HG03280 (cell line): ENCODE measurements around the gene PAWR.
A peak's percentile ranks its signal among the peaks of the same experiment; 100 is the strongest.

Source experiments
- ATAC-seq: cut with Tn5 transposase; IDR thresholded peaks from one replicate; pipeline ENCODE4 v1.9.1; 2021; ENCODE audit warnings: mild to moderate bottlenecking, moderate library complexity; ENCODE audit not compliant: unreplicated experiment

The PAWR gene, protein sequence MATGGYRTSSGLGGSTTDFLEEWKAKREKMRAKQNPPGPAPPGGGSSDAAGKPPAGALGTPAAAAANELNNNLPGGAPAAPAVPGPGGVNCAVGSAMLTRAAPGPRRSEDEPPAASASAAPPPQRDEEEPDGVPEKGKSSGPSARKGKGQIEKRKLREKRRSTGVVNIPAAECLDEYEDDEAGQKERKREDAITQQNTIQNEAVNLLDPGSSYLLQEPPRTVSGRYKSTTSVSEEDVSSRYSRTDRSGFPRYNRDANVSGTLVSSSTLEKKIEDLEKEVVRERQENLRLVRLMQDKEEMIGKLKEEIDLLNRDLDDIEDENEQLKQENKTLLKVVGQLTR

DNA sequence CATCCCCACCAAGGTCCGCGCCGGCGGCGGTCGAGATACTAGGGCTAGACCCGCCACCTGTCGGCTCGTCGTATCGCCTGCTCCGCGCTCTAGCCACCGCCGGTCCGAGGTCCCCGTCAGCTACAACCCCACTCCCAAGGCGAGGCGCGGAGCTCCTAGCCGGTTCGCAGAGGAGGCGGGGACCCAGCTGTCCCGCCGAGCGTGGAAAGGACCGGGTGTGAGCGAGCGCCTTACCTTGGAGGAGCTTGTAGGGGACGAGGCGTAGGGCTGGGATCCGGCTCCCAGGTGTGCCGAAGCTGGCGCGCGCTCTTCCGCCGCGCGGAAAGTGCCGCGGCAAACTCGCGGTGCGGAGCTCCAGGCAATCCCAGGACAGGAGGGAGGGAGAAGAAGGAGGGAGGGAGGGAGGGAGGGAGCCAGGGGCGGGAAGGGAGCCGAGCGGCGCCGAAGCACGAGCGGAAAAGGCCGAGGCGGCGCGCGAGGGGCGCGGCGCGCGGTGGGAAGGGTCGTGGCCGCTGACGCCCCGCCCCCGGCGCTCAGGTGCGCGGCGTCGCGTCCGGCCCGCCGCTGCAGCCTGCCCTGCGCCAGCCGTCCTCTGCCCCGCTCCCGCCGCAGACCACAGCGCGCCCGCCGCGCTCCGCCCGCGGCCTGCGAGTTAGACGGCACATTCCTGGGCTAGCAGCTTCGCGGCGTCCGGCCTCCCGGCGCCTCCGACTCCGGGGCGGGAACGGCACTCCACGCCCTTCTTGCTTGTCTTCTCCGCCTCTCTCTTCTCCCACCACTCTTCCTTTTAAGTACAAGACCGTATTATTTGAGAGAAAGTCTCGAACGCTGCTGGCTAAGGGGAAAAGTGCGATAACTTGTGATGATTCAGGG lies at the start of gene PAWR:
Gene PAWR, minus strand, starts transcription at position 327 of the 873 bp plus-strand sequence. CDS start 720 bp downstream, outside the sequence.
- ATAC-seq, result peak; percentile 71

DNA sequence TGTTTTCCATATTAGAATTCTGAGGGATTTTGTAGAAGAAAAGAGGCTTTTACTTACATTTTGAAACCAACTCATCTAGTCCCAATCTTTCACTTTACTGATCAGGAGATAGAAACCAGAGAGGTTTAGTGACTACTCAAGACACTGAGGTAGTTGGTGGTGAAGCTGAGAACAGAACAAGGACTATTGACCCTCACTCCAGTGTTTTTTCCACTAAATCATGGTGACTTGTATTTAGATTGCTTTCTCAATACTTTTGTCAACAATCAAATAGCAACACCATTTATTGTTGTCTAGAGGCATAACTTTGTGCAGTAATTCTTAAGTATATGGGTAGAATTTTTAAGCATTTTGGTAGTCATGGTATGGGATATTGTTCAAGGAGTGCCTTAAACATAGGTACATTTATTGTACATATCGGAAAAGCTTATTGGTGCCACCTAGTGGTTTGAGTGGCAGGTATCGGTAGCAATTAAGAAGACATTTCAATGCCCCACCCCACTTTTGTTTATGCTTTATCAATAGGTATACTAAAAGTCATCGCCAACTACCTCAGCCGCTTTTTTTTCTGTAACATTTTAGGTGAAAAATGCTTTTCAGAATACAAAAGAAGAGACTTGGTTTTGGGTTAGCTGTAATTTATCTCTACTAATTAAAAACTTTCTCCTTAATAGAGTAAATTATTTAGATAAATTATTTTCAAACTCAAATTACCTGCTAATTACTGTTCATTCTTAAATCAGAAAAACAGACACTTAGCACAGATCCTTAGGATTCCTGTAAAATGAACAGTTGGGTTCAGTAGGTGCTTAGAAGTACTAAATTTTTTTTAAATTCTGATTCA lies 47.3 kb upstream of the PAWR start:
- ATAC-seq, result peak; percentile 90

DNA sequence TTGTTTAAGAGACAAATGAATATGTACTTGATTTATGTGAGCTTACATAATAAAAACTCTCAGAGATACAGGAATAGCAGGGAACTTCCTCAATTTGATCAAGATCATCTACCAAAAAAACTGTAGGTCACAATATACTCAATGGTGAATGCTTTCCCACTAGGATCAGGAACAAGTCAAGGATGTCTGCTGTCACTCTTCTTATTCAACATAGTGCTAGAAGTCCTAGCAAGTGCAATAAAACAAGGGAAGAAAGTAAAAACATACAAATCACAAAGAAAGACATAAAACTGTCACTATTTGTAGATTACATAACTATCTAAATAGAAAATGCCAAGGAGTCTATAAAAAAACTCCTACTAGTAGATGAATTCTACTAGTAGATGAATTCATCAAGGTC lies 41.9 kb upstream of the PAWR start:
- no peak for ATAC-seq

DNA sequence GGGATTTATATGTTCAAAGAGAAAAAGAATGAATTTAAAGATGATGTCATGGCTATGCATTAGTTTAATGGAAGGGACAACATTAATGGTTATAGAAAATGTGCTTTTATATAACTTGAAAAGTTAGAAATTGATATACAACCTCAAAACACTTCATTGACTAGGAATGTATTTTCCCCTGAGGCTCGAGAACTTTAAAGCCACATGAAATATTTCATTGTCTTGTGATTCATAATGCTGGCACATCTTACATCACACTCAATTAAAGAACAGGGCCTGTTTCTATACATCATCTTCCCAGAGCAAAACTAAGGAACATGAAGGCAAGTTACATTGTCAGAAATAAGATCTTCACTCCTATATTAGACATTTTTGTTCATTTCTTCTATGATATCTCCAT lies 35.2 kb upstream of the PAWR start:
- ATAC-seq, result no peak

DNA sequence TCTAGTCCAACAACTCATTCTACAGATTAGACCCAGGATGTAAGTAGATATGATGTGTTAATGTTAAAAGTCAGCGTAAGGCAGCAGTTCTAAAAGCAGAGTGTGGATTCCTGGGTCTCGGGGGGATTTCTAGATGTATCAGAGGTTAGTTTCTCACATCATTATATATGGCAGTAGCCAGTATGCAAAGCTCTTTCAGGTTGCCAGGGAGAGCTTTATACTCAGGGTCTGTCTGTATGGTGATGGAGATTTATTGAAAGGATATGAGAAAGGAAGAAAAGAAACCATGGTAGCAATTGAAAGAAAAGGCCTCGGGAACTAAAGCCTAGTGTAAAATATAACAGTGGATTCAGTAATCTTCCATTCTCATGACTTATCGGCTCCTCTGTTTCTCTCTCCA lies 26.2 kb upstream of the PAWR start:
- ATAC-seq, result no peak

DNA sequence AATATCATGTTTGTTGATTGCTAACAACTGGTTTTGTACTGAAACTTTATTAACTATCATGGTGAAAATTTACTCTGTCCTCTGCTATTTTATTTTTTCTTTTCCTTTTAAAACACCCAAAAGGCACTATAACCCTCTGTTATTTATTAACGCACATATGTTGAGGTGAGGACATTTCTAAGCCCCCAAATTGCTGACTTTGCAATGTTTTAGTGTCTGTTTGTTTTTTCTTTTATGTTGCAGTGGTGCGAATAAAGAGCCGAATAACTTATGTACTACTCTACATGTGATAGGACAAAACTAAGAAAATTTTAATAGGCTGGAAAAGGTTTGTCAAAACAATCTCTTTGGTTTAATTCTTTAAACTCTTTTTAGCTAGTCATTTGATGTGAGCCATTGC lies 24.5 kb upstream of the PAWR start:
- no peak for ATAC-seq

DNA sequence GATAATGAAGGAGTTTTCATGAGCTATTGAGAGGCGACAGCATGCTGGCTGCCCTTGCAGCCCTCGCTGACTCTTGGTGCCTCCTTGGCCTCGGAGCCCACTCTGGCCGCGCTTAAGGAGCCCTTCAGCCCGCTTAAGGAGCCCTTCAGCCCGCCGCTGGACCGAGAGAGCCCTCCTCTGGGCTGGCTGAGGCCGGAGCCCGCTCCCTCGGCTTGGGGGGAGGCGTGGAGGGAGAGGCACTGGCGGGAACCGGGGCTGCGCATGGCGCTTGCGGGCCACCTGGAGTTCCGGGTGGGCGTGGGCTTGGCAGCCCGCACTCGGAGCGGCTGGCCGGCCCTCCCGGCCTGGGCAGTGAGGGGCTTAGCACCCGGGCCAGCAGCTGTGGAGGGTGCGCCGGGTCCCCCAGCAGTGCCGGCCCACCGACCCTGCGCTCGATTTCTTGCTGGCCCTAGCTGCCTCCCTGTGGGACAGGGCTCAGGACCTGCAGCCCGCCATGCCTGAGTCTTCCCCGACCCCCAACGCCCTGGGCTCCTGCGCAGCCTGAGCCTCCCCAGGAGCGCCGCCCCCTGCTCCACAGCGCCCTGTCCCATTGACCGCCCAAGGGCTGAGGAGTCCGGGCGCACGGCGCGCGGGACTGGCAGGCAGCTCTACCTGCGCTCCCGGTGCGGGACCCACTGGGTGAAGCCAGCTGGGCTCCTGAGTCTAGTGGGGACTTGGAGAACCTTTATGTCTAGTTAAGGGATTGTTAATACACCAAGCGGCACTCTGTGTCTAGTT lies 20.1 kb upstream of the PAWR start:
- ATAC-seq, result no peak

DNA sequence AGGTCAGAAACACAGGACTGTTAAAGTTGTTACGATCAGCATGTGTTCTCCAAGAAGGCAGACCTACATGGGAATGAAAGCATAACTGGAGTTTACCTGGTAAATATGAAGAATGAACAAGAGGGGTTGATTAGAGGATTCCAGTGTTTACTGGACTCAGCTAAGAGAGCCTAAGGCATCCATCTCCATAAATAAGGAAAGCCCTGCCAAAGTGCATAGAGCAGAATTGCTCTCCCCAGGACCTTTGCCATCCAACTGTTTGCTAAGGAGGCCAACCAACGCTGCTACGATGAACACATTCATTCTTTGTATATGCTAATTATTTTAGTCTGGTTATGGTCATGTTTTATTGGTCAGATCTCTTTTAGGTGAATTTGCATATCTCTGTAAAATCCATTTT lies 17.1 kb upstream of the PAWR start:
- ATAC-seq, result no peak

DNA sequence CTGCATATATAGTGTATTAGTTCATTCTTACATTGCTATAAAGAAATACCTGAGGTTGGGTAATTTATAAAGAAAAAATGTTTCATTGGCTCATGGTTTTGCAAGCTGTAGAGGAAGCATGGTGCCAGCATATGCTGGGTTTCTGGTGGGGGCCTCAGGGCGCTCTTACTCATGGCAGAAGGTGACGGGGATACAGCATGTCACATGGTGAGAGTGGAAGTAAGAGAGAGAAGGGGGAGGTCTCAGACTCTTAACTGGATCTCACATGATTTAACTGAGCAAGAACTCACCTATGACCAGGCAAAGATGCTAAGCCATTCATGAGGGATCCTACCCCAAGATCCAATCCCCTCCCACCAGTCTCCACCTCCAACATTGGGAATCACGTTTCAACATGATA lies 15.9 kb upstream of the PAWR start:
- ATAC-seq, result no peak

DNA sequence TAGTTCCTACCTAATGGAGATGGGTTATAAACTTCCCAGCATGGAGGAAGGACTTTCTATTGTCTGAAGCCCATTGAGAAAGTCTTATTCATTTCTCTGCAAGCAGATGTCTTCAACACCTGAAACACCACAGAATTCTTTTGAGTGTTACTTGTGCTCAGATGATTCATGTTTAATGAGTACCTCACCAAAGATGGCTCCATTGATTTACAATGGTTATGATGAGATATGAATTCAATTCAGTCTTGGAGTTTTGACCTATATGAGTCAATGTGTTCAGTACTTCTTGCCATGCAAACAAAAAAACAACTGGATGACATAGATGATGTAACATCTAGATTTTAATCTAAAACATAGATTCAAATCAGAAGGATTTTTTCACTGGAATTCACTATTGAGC lies 15.4 kb upstream of the PAWR start:
- no peak for ATAC-seq

DNA sequence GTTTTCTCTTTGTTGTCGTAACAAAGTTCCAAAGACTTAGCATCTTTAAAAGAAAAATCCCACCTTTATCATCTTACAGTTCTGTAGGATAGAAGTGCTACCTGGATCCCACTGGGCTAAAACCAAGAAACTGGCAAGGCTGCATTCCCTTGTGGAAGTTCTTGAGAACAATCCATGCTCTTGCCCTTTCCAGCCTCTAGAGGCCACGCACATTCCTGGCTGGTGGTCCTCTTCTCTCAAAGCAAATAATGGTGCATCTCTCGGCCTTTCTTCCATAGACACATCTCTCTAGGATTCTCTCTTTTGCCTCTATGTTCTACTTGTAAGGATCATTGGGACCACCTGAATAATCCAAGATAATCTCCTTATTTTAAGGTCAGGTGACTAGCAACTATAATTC lies 8.2 kb upstream of the PAWR start:
- no peak for ATAC-seq

DNA sequence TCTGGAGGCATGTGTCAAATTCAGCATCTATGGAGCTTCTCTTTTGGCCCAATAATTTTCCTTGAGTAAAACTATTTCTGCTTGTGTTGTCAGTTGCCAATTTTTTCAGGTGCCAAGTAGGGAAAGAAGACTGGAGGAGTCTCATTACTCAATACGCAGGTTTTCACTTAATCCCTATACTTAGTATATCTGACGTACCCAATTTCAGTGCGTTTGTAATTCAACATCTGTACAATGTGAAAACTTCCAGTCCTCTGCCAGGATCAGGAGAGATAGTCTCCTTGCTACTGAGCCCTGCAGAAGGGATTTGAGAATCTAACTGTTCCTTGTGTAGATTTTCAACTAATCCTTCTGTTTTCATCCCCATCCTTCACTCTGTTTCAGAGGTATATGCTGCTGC lies 5.7 kb upstream of the PAWR start:
- ATAC-seq, result no peak

DNA sequence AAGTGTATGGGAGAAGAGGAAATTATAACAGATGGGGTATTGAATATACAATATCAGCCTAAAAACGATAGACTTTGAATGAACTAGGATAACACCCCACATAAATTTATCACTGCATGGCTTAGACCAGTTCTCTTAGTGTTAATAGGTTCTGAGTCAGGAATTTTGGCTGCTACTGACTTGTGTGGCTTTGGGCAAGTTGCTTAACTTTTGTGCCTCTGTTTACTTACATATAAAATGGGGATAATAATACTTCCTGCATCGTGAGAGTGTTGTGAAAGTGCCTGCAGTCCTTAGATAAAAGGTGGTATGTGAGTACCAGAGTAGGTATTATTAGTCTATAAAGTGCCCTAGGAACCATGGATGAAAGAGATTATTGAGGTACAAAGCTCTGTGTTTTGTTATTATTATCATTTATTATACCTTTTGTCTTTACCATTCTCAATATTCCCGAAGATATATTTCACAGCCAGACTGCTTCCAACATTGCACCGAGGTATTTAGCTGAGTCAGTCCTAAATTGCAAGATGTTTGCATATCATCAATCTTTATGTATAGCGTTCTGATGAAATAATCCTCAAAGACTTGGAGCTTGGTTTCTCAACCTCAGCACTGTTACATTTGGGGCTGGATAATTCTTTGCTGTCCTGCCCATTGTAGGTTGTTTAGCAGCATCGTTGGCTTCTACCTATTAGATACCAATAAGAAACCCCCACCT lies 2.3 kb upstream of the PAWR start:
- ATAC-seq, result no peak

DNA sequence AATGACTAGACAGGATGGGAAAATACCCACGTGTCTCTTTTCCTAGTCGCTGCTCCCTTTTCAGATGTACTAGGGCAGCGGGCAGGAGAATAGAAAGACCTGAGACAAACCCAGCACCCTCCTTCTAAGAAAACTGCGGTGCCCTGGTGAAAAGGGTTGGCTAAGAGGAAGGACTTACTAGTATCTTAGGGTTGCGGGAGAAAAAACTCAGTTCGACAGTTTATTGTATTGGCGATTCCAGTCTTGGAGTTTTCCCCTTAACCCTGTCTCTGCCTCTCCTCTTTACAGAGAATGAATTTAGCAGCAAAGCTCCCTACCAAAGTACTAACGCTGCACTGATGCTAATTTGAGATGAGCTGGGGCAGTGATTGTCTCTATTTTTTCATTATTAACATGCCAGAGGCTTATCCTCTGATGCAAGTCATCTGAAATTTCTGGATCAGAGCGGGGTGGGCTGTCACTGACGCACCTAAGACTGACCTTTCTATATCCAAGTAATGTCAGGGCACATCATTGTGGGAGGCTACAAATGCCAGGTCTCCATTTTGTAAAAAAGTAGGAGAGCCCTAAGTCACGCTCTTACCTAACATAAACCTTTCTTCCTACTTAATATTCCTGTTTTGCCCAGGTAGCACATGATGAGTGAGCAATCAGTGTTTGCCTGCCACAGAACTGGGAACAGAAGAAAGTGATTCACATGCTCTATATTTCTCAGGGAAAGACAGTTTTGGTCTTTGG lies 916 bp upstream of the PAWR start:
- no peak for ATAC-seq

DNA sequence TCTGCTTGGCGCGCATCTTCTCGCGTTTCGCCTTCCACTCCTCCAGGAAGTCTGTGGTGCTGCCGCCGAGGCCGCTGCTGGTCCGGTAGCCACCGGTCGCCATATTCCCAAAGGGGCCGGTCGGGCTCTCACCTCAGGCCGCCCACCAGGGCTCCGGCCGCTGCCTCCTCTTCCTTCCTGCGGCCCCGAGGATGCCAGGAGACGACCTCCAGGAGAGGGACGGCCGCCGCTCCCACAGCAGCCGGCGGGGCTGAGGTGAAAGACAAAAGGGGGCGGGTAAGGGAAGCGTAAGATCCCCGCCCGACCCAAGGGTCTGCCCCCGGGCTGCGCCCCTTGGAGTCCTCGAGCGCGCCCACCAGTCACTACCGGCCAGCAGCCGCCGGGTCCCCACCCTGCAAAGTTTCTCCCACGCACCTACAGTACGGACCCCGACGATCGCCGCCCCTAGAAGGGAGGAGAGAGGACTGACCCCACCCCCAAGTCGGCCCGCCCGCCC lies 574 bp downstream of the PAWR start:
- peak; percentile 24 for ATAC-seq

DNA sequence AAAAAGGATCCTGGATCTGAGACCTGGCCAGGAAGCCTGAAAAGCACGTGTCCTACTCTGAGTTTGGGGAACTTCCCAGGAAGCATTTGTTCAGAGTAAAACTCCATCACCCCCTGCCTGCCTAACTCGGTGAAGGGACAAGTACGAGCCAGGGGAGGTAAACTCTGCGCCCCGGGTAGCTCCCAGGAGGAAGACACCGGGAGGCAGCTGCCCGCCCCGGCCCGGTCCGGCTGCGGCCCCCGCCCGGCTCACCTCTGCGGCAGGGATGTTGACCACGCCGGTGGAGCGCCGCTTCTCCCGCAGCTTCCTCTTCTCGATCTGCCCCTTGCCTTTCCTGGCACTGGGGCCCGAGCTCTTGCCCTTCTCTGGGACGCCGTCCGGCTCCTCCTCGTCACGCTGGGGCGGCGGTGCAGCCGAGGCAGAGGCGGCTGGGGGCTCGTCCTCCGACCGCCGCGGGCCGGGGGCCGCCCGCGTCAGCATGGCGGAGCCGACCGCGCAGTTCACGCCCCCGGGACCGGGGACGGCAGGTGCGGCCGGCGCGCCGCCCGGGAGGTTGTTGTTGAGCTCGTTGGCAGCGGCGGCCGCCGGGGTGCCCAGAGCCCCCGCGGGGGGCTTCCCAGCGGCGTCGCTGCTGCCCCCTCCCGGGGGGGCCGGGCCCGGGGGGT lies 1.2 kb downstream of the PAWR start:
- peak; percentile 29 for ATAC-seq

DNA sequence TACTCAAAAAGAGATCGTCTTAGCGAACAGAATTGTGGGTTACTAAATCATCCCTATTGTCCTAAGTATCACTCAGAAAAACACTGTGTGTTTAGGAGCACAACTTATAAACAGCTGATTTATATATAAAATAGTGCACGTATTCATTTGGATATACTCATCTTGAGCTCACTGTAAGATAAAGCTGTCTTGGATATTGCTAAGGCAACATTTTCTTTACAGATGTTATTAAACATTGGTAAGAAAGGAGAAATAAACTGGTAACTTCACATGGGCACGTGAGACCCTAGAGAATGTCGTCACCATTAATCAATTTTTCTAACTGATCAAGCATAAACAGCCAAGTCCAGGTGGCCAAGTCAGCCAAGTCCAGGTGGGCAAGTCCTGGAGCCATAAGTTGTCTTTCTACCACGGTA lies 1.7 kb downstream of the PAWR start:
- ATAC-seq, result peak; percentile 0

DNA sequence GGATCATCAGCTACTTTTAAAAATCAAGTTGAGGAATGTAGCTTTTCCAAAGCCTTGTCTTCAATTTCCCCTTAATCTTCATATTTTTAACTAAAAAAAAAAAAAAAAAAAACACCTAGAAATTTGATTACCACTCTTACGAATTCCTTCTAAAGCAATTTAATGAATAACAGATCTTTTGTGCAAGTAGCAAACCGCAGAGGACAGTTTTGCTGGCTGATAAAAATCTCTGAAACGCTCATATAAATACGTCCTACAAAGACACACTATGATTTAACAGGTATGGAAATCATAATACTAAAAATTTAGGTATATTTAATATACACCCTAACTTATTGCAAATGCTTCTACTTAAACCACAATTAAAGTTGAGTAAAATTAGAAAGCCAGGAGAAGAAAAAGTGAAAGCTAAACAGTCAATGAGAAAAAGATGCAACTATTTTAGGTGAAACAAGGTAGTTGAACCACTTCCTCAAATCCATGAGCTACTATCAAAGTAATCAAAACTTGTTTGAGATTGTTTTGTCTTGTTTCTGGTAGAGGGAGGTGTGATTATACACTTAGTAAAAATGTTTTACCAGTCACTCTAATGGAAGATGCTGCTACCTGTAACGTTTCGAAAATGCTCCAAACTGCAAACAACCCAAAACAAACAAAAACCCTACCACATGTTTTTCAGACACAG lies 2.2 kb downstream of the PAWR start:
- no peak for ATAC-seq
